ACC112 (cell line): Measurements from ENCODE around the gene MAGI1.
"Not testable (repeated sequence)": the region's sequence is repeated elsewhere in the genome, so short reads cannot be mapped to it uniquely, and the experiment has no call there.

Source experiments
- H2AFZ ChIP-seq: fragments of 200-600 bp; sonication (generic); one replicate; pipeline ENCODE4 v1.6.0; 2017; ENCODE audit warnings: antibody characterized with exemption, low read length; ENCODE audit not compliant: unreplicated experiment
- H3K27ac ChIP-seq: fragments of 200-600 bp; sonication (generic); 2 replicates; pipeline ENCODE4 v1.5.1; 2014; ENCODE audit warnings: low read depth, mild to moderate bottlenecking, antibody characterized with exemption, low read length, moderate library complexity
- H3K27me3 ChIP-seq: fragments of 200-600 bp; sonication (generic); 2 replicates; pipeline ENCODE4 v1.6.1; 2014; ENCODE audit warnings: mild to moderate bottlenecking, antibody characterized with exemption, low read length, moderate library complexity, mixed read lengths; ENCODE audit not compliant: insufficient read depth
- H3K36me3 ChIP-seq: fragments of 200-600 bp; sonication (generic); 2 replicates; pipeline ENCODE4 v1.6.1; 2016; ENCODE audit warnings: mild to moderate bottlenecking, antibody characterized with exemption, low read length, moderate library complexity, mixed read lengths; ENCODE audit not compliant: insufficient read depth
- H3K4me1 ChIP-seq: fragments of 200-600 bp; sonication (generic); one replicate; pipeline ENCODE4 v1.6.1; 2016; ENCODE audit warnings: low read length, mixed read lengths; ENCODE audit not compliant: insufficient read depth, unreplicated experiment, control insufficient read depth
- H3K4me3 ChIP-seq: fragments of 200-600 bp; sonication (generic); 2 replicates; pipeline ENCODE4 v1.5.1; 2014; ENCODE audit warnings: mild to moderate bottlenecking, low read depth, low read length
- H3K79me2 ChIP-seq: fragments of 200-600 bp; sonication (generic); one replicate; pipeline ENCODE4 v1.6.0; 2016; ENCODE audit warnings: low read length; ENCODE audit not compliant: control insufficient read depth, unreplicated experiment, insufficient read depth

MAGI1 gene

DNA sequence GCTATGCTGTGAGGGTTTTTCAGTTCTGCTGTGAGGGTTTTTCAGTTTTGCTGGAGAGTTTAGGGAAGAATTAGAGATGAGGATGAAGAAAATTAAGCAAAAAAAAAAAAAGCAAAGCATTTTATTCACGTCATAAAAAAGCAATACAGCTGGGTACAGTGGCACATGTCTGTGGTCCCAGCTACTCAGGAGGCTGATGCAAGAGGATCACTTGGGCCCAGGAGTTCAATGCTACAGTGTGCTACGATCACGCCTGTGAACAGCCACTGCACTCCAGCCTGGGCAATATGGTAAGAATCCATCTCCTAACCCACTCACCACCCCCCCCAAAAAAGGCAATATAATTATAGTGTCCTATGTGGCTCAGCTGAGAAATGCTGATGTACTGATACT lies 162.7 kb downstream of the MAGI1 start:
- Histone ChIP-seq H3K27me3 (no peaks in the 10 kb centered on the region), H3K27ac (no peak overlapping the region), H3K79me2 (peaks cover 3% of the 10 kb centered on the region), H3K36me3 (no peaks in the 10 kb centered on the region), H3K4me3 (no peak overlapping the region), H3K4me1 (peaks cover 7% of the 10 kb centered on the region), H2AFZ (no peak overlapping the region)

DNA sequence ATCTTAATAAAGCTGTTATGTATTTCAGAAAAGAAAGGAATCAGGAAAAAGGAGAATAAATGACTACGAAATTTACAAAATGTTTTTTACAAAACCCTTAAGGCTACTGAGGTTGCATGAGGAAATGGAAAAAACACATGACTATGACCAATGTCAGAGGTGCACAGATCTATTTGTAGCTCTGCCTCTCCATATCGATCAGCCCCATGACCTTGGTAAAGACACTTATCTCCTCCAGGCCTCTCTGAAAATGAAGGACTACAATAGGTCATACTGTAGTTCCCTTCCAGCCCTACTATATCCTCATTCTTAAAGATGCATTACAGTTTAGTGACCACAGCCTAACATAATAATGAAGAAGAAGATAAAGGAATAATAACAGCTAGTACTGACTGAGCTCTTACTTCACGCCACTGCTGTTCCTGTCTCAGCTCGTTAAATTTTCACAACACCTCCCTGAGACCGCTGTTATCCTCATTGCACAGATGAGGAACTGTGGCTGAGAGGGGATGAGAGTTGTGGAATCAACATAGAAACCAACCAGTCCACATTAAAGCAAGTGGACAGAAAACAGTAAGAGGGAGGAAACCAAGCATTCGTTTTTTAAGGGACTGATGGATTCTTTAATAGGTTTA lies 163.2 kb downstream of the MAGI1 start:
- Histone ChIP-seq H3K27ac (no peak overlapping the region), H3K4me3 (no peak overlapping the region), H3K27me3 (no peaks in the 10 kb centered on the region), H2AFZ (no peak overlapping the region), H3K4me1 (peaks cover 7% of the 10 kb centered on the region), H3K36me3 (no peaks in the 10 kb centered on the region), H3K79me2 (peaks cover 3% of the 10 kb centered on the region)

DNA sequence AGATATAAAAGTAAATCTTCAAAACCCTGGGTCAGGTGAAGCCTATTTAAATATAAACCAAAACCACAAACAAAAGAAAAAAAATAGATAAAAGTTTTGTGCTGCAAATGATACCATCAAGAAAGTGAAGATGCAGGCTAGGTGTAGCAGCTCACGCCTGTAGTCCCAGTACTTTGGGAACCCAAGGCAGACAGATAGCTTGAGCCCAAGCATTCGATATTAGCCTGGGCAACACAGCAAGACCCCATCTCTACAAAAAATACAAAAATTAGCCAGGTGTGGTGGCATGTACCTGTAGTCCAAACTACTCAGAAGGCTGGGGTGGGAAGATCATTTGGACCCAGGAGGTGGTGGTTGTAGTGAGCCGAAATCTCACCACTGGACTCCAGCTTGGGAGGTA lies 164.8 kb downstream of the MAGI1 start:
- Histone ChIP-seq H3K4me3 (no peak overlapping the region), H2AFZ (no peak overlapping the region), H3K36me3 (no peaks in the 10 kb centered on the region), H3K4me1 (peaks cover 7% of the 10 kb centered on the region), H3K27ac (no peak overlapping the region), H3K27me3 (no peaks in the 10 kb centered on the region), H3K79me2 (peaks cover 3% of the 10 kb centered on the region)

DNA sequence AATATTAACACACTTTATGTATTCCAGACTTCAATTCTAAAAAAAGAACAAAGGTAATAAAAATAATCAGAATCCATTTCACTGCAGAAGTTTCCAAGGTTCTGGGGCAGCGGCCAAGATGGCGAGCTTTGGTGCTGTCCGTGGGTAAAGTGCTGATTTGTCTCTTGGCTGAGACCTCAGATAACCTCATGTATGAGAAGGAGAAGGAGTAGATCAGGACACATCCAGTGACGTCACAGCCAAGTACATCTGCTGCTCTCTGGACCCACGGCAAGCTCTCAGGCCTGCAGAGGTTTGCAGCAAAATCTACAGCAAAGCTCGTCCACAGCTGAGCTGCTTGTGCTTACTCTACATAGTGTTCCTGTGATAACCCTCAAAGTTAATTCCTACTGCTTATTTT lies 165.7 kb downstream of the MAGI1 start:
- no peaks in the 10 kb centered on the region for H3K36me3 ChIP-seq
- H3K4me3 ChIP-seq = no peak overlapping the region
- H3K4me1 ChIP-seq = peaks cover 7% of the 10 kb centered on the region
- peaks cover 3% of the 10 kb centered on the region for H3K79me2 ChIP-seq
- H3K27me3 ChIP-seq = no peaks in the 10 kb centered on the region
- no peak overlapping the region for H3K27ac ChIP-seq
- H2AFZ ChIP-seq = no peak overlapping the region

DNA sequence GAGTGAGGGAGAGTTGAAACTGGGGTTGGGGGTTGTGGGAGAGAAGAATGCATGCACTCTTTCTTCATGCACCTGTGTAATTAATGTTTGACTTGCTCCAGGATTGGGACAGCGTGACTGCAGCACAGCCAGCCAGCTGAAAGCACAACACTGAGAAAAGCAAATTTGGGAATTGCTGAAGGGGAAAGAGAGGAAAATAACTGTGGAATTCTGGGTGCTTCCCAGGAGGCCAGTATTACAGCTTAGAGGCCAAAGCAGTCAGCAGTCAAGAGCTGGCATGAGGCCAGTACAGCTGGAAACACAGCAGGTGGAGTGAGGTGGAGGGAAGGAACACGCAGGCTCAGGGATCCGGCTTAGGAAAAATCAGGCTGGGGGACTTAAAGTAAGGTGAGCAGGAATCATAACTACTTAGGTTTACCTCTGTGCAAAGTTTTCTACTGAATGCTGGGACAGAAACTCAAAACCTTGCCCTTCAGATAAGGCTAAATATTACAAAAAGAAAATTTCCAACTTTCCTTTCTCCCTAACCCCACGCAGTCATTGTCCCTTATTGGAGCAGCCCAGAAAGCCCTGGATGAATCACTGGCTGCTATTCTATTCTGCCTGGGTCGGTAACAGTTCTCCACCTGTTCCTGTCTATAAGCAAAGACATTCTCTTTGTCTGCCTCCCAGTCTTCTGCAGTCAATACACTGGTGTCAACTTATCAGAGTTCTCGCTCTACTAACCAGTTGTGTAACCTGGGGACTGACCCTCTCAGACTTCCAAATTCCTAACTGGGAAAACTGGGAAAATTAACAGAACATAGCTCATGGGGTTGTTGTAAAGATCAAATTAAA lies 167.2 kb downstream of the MAGI1 start:
- Histone ChIP-seq H3K27ac (no peak overlapping the region), H3K27me3 (no peaks in the 10 kb centered on the region), H3K4me3 (no peak overlapping the region), H3K36me3 (no peaks in the 10 kb centered on the region), H3K79me2 (peaks cover 2% of the 10 kb centered on the region), H3K4me1 (no peaks in the 10 kb centered on the region), H2AFZ (no peak overlapping the region)

DNA sequence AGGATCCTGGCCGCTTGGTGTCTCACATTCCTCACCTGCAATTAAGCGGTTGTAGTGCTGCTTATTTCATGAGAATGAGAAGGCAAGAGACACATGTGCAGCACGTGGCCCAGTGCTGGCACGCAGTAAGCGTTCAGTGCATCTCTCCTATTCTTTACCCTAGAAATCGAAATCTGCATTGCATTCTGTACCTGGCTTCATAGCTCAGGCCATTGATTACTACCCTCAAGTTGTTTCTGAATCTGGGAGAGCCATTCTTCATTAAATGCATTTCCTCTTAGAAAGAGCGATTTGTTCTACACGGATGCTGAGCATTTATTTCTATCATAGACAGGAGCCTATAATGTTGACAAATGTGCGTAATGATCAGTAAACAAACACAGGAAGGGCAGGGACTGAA lies 168.9 kb downstream of the MAGI1 start:
- Histone ChIP-seq H3K27me3 (no peaks in the 10 kb centered on the region), H3K79me2 (peaks cover 2% of the 10 kb centered on the region), H3K4me3 (no peak overlapping the region), H2AFZ (no peak overlapping the region), H3K27ac (no peak overlapping the region), H3K36me3 (no peaks in the 10 kb centered on the region), H3K4me1 (no peaks in the 10 kb centered on the region)

DNA sequence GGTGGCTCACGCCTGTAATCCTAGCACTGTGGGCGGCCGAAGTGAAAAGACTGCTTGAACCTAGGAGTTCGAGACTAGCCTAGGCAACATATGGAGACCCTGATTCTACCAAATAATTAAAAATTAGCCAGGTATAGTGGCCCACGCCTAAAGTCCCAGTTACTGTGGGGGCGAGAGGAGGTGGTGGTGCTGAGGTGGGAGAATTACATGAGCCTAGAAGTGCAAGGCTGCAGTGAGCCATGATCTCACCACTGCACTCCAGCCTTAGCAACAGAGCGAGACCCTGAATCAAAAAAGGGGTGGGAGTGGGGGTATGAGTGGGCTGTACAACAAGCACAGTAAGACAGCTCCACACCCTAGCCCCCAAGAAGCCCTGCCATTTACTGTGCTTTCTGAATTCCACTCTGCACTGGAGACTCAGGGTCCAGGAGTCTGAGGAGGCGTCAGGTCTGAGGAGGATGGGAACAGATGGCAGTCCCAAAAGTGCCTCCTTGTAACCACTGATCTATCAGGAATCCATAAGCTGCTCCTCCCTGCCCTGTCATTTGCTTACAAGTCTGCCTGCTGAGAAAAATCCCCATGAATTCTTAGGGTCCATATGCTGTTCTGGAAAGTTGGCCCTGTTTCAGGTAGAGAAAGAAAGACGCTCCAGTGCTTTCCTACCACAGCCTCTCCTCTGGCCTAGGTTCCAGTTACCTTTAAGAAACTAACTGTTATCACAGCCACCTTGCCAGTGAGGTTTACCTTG lies 171.1 kb downstream of the MAGI1 start:
- Histone ChIP-seq H3K79me2 (peaks cover 2% of the 10 kb centered on the region), H2AFZ (no peak overlapping the region), H3K27ac (no peak overlapping the region), H3K27me3 (no peaks in the 10 kb centered on the region), H3K36me3 (no peaks in the 10 kb centered on the region), H3K4me1 (no peaks in the 10 kb centered on the region), H3K4me3 (no peak overlapping the region)

DNA sequence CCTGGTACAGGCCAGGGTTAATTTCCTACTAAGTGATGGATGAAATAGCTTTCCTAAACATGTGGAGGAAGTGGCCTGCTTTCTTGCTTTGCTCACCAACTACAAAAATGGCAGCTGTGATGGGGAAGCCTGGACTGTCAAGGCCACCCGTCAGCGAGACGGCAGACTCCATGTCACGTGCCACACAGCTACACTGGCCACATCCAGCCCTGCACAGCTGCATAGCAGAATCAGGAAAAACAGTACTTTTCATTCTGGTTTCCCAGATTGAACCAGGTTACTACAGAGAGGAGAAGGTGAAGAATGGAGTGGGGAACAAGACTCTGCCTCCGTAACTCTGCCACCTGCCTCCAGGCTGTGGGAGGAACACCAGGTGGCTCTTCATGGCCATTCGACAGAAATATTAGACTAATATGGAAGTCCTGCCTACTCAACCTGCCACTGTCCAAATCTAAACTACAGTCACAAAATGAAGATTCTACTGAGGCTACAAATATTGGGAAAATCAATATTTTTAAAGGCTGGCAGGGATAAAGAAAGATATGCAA lies 174.3 kb downstream of the MAGI1 start:
- H3K27ac ChIP-seq = no peak overlapping the region
- H3K4me1 ChIP-seq = no peaks in the 10 kb centered on the region
- H3K79me2 ChIP-seq = peaks cover 2% of the 10 kb centered on the region
- no peaks in the 10 kb centered on the region for H3K36me3 ChIP-seq
- H3K4me3 ChIP-seq = no peak overlapping the region
- H3K27me3 ChIP-seq = no peaks in the 10 kb centered on the region
- H2AFZ ChIP-seq = no peak overlapping the region

DNA sequence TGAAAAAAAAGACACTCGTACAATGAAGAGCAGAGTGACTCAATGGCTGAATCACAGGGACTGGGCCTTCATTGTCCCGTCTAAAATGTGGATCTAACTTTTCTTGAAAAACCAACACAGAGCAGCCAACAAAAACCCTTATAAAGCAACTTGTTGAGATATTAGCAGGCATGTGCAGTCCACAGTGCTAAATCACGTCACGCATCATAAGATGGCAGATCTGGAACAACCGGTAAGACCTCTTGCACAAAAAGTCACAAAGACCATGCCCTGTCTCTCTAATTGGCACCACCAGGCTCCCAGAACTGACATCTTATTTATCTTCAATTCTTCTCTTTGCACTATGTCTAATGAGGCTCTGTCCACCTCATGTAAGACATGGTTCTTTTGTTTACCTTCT lies 177.0 kb downstream of the MAGI1 start:
- Histone ChIP-seq H2AFZ (no peak overlapping the region), H3K36me3 (no peaks in the 10 kb centered on the region), H3K4me3 (no peak overlapping the region), H3K27ac (no peak overlapping the region), H3K4me1 (no peaks in the 10 kb centered on the region), H3K27me3 (no peaks in the 10 kb centered on the region), H3K79me2 (peaks cover 2% of the 10 kb centered on the region)

DNA sequence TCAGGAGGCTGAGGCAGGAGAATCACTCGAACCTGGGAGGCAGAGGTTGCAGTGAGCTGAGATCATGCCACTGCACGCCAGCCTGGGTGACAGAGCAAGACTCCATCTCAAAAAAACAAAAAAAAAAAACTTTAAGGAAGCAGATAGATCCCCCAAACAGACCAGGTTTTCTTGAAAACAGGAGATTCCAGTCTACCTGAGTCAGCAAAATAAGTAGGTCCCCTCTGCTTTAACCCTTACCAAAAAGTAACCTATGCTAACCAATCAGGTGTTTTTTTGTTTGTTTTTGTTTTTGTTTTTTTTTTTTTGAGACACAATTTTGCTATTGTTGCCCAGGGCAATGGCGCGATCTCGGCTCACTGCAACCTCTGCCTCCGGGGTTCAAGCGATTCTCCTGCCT lies 179.1 kb downstream of the MAGI1 start:
- not testable (repeated sequence) for H3K4me3 ChIP-seq, H3K27ac ChIP-seq, H3K27me3 ChIP-seq, H2AFZ ChIP-seq, H3K79me2 ChIP-seq, H3K36me3 ChIP-seq, H3K4me1 ChIP-seq
